H1 (cell line): ENCODE measurements around the gene ZNF200. TPM values are rescaled to one million over a fixed set of nuclear protein-coding genes. Genes with fewer than 3 reads are reported as not detected.

Experiments
- CTCF ChIA-PET: fragments of 300-600 bp; sonication (Branson Sonifier 250); formaldehyde crosslinking; loops from one replicate; lab custom pipeline; 2021; ENCODE audit not compliant: partially characterized antibody; lab: Charles Lee
- POLR2A ChIA-PET: fragments of 300-600 bp; sonication (Branson Sonifier 250); formaldehyde crosslinking; loops from one replicate; lab custom pipeline; 2021; ENCODE audit warnings: inconsistent platforms; ENCODE audit not compliant: partially characterized antibody; lab: Charles Lee
- DNase-seq, 2 experiments: peaks; one replicate each; pipeline versions ENCODE4 v3.0.0 to v3.0.0-alpha.2; 2010 to 2022; ENCODE audit warnings: low spot score in 2 of 2, low read depth in 1 of 2, mixed read lengths in 1 of 2
- FAIRE-seq: peaks from 2 replicates; lab custom pipeline; 2011; peaks lifted over from hg19 to GRCh38; lab: Jason Lieb, UNC
- H2AFZ ChIP-seq: 2 replicates; pipeline ENCODE4 v1.8.1; 2012; ENCODE audit warnings: low read length, inconsistent platforms
- H2AK5ac ChIP-seq: 2 replicates; pipeline ENCODE4 v1.6.1; 2013; ENCODE audit warnings: low read depth, low read length
- H2BK120ac ChIP-seq: replicated peaks from 2 replicates; pipeline ENCODE3; 2013; ENCODE audit warnings: low read depth, low read length, inconsistent platforms
- H2BK12ac ChIP-seq: 2 replicates; pipeline ENCODE4 v1.6.1; 2013; ENCODE audit warnings: low read depth, low read length
- H2BK15ac ChIP-seq: 2 replicates; pipeline ENCODE4 v1.6.1; 2013; ENCODE audit warnings: low read length
- H2BK20ac ChIP-seq: 2 replicates; pipeline ENCODE4 v1.6.1; 2013; ENCODE audit warnings: low read length
- H2BK5ac ChIP-seq: 2 replicates; pipeline ENCODE4 v1.6.1; 2013; ENCODE audit warnings: low read depth, low read length
- H3K14ac ChIP-seq: 2 replicates; pipeline ENCODE4 v1.6.1; 2013; ENCODE audit warnings: inconsistent platforms; ENCODE audit not compliant: insufficient read length
- H3K18ac ChIP-seq: 2 replicates; pipeline ENCODE4 v1.6.1; 2013; ENCODE audit warnings: low read length; ENCODE audit errors: extremely low read depth
- H3K23ac ChIP-seq: 2 replicates; pipeline ENCODE4 v1.6.1; 2013; ENCODE audit warnings: inconsistent platforms; ENCODE audit not compliant: insufficient read length
- H3K23me2 ChIP-seq: 2 replicates; pipeline ENCODE4 v1.6.1; 2013; ENCODE audit warnings: low read depth, low read length
- H3K27ac ChIP-seq: 2 replicates; pipeline ENCODE4 v1.6.1; 2011; ENCODE audit warnings: low read depth, low read length, inconsistent platforms
- H3K27me3 ChIP-seq, 4 experiments: replicated peaks in 1 of 4; 1 replicate in 1 of 4; 2 replicates in 3 of 4; pipeline versions ENCODE4 v1.6.1 to v1.8.1; 2011 to 2013; ENCODE audit warnings: low read length in 3 of 4, mild to moderate bottlenecking in 3 of 4, inconsistent platforms in 2 of 4, mixed read lengths in 2 of 4, moderate library complexity in 1 of 4; ENCODE audit not compliant: control insufficient read depth in 3 of 4, insufficient read depth in 3 of 4; ENCODE audit errors: extremely low read depth in 1 of 4
- H3K36me3 ChIP-seq, 4 experiments: 2 replicates each; pipeline versions ENCODE4 v1.6.1 to v1.8.1; 2011 to 2013; ENCODE audit warnings: mild to moderate bottlenecking in 4 of 4, low read length in 3 of 4, moderate library complexity in 2 of 4, control low read depth in 1 of 4, inconsistent platforms in 1 of 4; ENCODE audit not compliant: insufficient read depth in 4 of 4, control insufficient read depth in 2 of 4
- H3K4ac ChIP-seq: replicated peaks from 2 replicates; pipeline ENCODE3; 2013; ENCODE audit warnings: low read length, low read depth, mixed read lengths, inconsistent platforms; ENCODE audit not compliant: insufficient read length
- H3K4me1 ChIP-seq, 4 experiments: replicated peaks in 1 of 4; 1 replicate in 1 of 4; 2 replicates in 3 of 4; pipeline versions ENCODE4 v1.6.1 to v1.8.1; 2011 to 2013; ENCODE audit warnings: low read length in 3 of 4, inconsistent platforms in 2 of 4, mixed read lengths in 1 of 4; ENCODE audit not compliant: insufficient read depth in 4 of 4, control insufficient read depth in 3 of 4
- H3K4me2 ChIP-seq, 2 experiments: 2 replicates each; pipeline versions ENCODE4 v1.6.1 to v1.8.1; 2011 to 2013; ENCODE audit warnings: low read depth in 2 of 2, low read length in 2 of 2, control low read depth in 1 of 2, inconsistent platforms in 1 of 2, mild to moderate bottlenecking in 1 of 2; ENCODE audit not compliant: insufficient read depth in 1 of 2
- H3K4me3 ChIP-seq, 4 experiments: fragments of 200-600, 300-600 bp in 1 of 4; sonication (generic), shearing (Covaris generic), sonication (Bioruptor Twin) in 1 of 4; 2 replicates each; pipeline versions ENCODE4 v1.5.1 to v1.8.1; 2011 to 2016; ENCODE audit warnings: low read length in 4 of 4, low read depth in 3 of 4, control low read depth in 2 of 4, inconsistent platforms in 2 of 4, mild to moderate bottlenecking in 2 of 4, mixed read lengths in 1 of 4, moderate library complexity in 1 of 4; ENCODE audit not compliant: insufficient read depth in 2 of 4; ENCODE audit errors: extremely low read depth in 1 of 4
- H3K56ac ChIP-seq: replicated peaks from 2 replicates; pipeline ENCODE3; 2013; ENCODE audit warnings: low read depth, mild to moderate bottlenecking, mixed read lengths, low read length, inconsistent platforms; ENCODE audit not compliant: insufficient read length
- H3K79me1 ChIP-seq: 2 replicates; pipeline ENCODE4 v1.6.1; 2013; ENCODE audit warnings: low read depth, low read length, control low read depth
- H3K79me2 ChIP-seq, 2 experiments: 2 replicates each; pipeline versions ENCODE4 v1.6.1 to v1.8.1; 2012 to 2013; ENCODE audit warnings: low read length in 2 of 2, mild to moderate bottlenecking in 2 of 2, inconsistent platforms in 1 of 2; ENCODE audit not compliant: insufficient read depth in 2 of 2, control insufficient read depth in 1 of 2
- H3K9ac ChIP-seq, 4 experiments: replicated peaks in 1 of 4; 1 replicate in 1 of 4; 2 replicates in 3 of 4; pipeline versions ENCODE4 v1.6.1 to v1.8.1; 2011 to 2013; ENCODE audit warnings: low read depth in 3 of 4, low read length in 3 of 4, control low read depth in 2 of 4, mild to moderate bottlenecking in 2 of 4, moderate library complexity in 2 of 4, inconsistent platforms in 1 of 4; ENCODE audit errors: extremely low read depth in 1 of 4
- H3K9me3 ChIP-seq, 2 experiments: 2 replicates each; pipeline versions ENCODE4 v1.6.1 to v1.8.1; 2012 to 2013; ENCODE audit warnings: mild to moderate bottlenecking in 2 of 2, moderate library complexity in 2 of 2, control low read depth in 1 of 2, inconsistent platforms in 1 of 2, low read depth in 1 of 2, low read length in 1 of 2, mixed read lengths in 1 of 2; ENCODE audit not compliant: insufficient read depth in 2 of 2
- H4K20me1 ChIP-seq, 2 experiments: replicated peaks in 1 of 2; 2 replicates each; pipeline versions ENCODE3 to v1.8.1; 2011 to 2013; ENCODE audit warnings: inconsistent platforms in 2 of 2, low read length in 2 of 2, mild to moderate bottlenecking in 1 of 2; ENCODE audit not compliant: insufficient read depth in 2 of 2, control insufficient read depth in 1 of 2
- H4K5ac ChIP-seq: 2 replicates; pipeline ENCODE4 v1.6.1; 2013; ENCODE audit warnings: low read length, low read depth, mixed read lengths, inconsistent platforms; ENCODE audit not compliant: insufficient read length
- H4K8ac ChIP-seq: 2 replicates; pipeline ENCODE4 v1.8.0; 2013; ENCODE audit warnings: mild to moderate bottlenecking, moderate library complexity, low read length, inconsistent platforms; ENCODE audit not compliant: insufficient read depth; ENCODE audit errors: extremely low read depth
- H4K91ac ChIP-seq: replicated peaks from 2 replicates; pipeline ENCODE3; 2013; ENCODE audit warnings: low read length, mixed read lengths, inconsistent platforms; ENCODE audit not compliant: insufficient read length
- BRCA1 ChIP-seq: IDR thresholded peaks from 2 replicates; pipeline ENCODE4 v1.6.1; 2012; ENCODE audit warnings: low read depth, low read length, improper control_type of control experiment
- CEBPB ChIP-seq: IDR thresholded peaks from 2 replicates; pipeline ENCODE4 v1.6.1; 2012; ENCODE audit warnings: low read depth, low read length
- EP300 ChIP-seq, 2 experiments: IDR thresholded peaks; 1 replicate in 1 of 2; 2 replicates in 1 of 2; pipeline ENCODE4 v1.6.1; 2011 to 2012; ENCODE audit warnings: low read depth in 2 of 2, low read length in 2 of 2, mild to moderate bottlenecking in 2 of 2, borderline replicate concordance in 1 of 2, inconsistent platforms in 1 of 2, moderate library complexity in 1 of 2
- GTF2F1 ChIP-seq: IDR thresholded peaks from 2 replicates; pipeline ENCODE4 v1.6.1; 2012; ENCODE audit warnings: low read depth, low read length, improper control_type of control experiment, borderline replicate concordance
- POLR2AphosphoS5 ChIP-seq: IDR thresholded peaks from 2 replicates; pipeline ENCODE4 v1.6.1; 2011; ENCODE audit warnings: low read depth, low read length
- RAD21 ChIP-seq, 2 experiments: IDR thresholded peaks in 1 of 2; conservative IDR thresholded peaks in 1 of 2; 2 replicates each; pipeline ENCODE4 v1.6.1; 2011; ENCODE audit warnings: low read depth in 2 of 2, low read length in 2 of 2, improper control_type of control experiment in 1 of 2, inconsistent platforms in 1 of 2, mild to moderate bottlenecking in 1 of 2, moderate library complexity in 1 of 2
- RXRA ChIP-seq: IDR thresholded peaks from 2 replicates; pipeline ENCODE4 v1.6.1; 2011; ENCODE audit warnings: low read depth, mild to moderate bottlenecking, low read length, moderate library complexity; ENCODE audit not compliant: insufficient read depth
- TCF12 ChIP-seq: IDR thresholded peaks from 2 replicates; pipeline ENCODE4 v1.6.1; 2011; ENCODE audit warnings: low read depth, mild to moderate bottlenecking, low read length
- TEAD4 ChIP-seq: IDR thresholded peaks from 2 replicates; pipeline ENCODE4 v1.6.1; 2012; ENCODE audit warnings: low read depth, low read length, inconsistent platforms, mixed read lengths
- WGBS, 2 experiments: shearing (Covaris generic) in 1 of 2; methylation state at CpG; one replicate each; pipeline versions ENCODE4 v1.1.6 to v1.1.7; 2013 to 2015; ENCODE audit warnings: low lambda C conversion rate in 2 of 2, mixed read lengths in 2 of 2, inconsistent platforms in 1 of 2, low coverage in 1 of 2, missing lambda C conversion rate in 1 of 2; ENCODE audit not compliant: insufficient replicate concordance in 2 of 2, insufficient coverage in 1 of 2, insufficient read length in 1 of 2; ENCODE audit errors: extremely low coverage in 1 of 2, missing lambda C conversion rate in 1 of 2; 5-methylcytosine and 5-hydroxymethylcytosine counted together
- polyA plus RNA-seq, 7 experiments: library from polyadenylated mRNA; depleted of rRNA in 3 of 7; stranded (reverse) in 5 of 7; unstranded in 2 of 7; fragments of >200 nt in 5 of 7; fragments of 200-250 nt in 2 of 7; gene quantifications; 1 replicate in 5 of 7; 2 replicates in 1 of 7; 4 replicates in 1 of 7; pipeline versions ENCODE4 v1.2.1 to v1.2.3, GENCODE V29; 2011 to 2013; ENCODE audit warnings: missing spikeins in 2 of 7, mixed read lengths in 2 of 7
- total RNA-seq: library from RNA; stranded (reverse); fragmentation: NEBNext Ultra II Directional; extraction: Animal tissue kit (Norgen Biotek cat#: 25700); gene quantifications from 2 replicates; pipeline ENCODE4 v1.2.1, GENCODE V29; 2021

ZNF200 gene
- total and polyA plus RNA-seq, 2 of the 8 experiments (the other 6 are each of a cell fraction or from before 2014, with no cell fraction given) = 2.7 to 9.9 TPM

DNA sequence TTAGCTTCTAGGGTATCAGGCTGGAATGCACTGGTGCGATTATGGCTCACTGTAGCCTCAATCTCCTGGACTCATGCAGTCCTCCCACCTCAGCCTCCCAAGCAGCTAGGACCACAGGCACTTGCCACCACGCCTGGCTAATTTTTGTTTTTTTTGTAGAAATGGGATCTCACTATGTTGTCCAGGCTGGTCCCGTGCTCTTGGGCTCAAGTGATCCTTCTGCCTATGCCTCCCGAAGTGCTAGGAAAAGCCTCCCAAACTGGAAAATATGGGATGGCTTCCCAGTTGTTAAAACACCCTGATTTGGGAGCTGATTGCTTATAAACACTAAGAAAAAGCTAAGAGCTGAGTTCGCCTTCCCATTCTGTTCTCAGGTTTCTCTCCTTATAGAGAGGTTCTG, 41.7 kb upstream of the ZNF200 start:
- Histone ChIP-seq H3K27ac (no peak overlapping the region), H3K14ac (no peak overlapping the region), H2BK120ac (no peak overlapping the region), H3K79me2 (no peaks in the 10 kb centered on the region), H3K18ac (no peak overlapping the region), H3K36me3 (no peaks in the 10 kb centered on the region), H2BK5ac (no peak overlapping the region), H3K23ac (no peak overlapping the region), H3K9ac (no peak overlapping the region), H4K8ac (no peak overlapping the region), H3K9me3 (peaks cover 0 to 3% of the 10 kb centered on the region in 2 experiments; a peak in 1 of 4 replicates), H4K20me1 (no peaks in the 10 kb centered on the region), H3K4me1 (no peaks in the 10 kb centered on the region), H2AFZ (no peak overlapping the region), H3K56ac (no peak overlapping the region), H4K91ac (no peak overlapping the region), H2AK5ac (no peak overlapping the region), H2BK15ac (no peak overlapping the region), H2BK20ac (no peak overlapping the region), H3K27me3 (no peaks in the 10 kb centered on the region; a peak in 1 of 7 replicates), H3K4me2 (no peak overlapping the region), H2BK12ac (no peak overlapping the region), H3K79me1 (no peaks in the 10 kb centered on the region), H4K5ac (no peak overlapping the region), H3K4me3 (no peak overlapping the region), H3K4ac (no peak overlapping the region), H3K23me2 (no peaks in the 10 kb centered on the region; the same call in 1 of the 2 replicates)
- DNase-seq (no peak), FAIRE-seq (no peak)
- ChIA-PET CTCF (interaction anchor here (0.6 to 2.5 kb wide), 3 partner anchors 9 to 204 kb away, joined by 3 to 24 read pairs (median 4); no protein-coding TSS in a partner anchor), POLR2A (interaction anchor here (0.6 to 1.7 kb wide), 3 partner anchors 9 to 133 kb away, joined by 5 to 6 read pairs (median 5); no protein-coding TSS in a partner anchor)
- 85% methylated on average over 5 of the region's 5 CpGs; no CpG with 5 or more reads in 1 of the 2 experiments for WGBS, 2 experiments
- TF ChIP-seq EP300 (IDR thresholded peaks at IDR 0.05; ENCODE audit: borderline replicate concordance in 1 of 2, low read depth in 2 of 2, low read length in 2 of 2) = no peak
- no peak for TF ChIP-seq GTF2F1
- no peak for TF ChIP-seq POLR2AphosphoS5
- no peak for TF ChIP-seq CEBPB
- TF ChIP-seq RAD21 (IDR thresholded peaks at IDR 0.05 in 1 of 2, conservative IDR thresholded peaks at IDR 0.05 in 1 of 2; ENCODE audit: low read depth in 2 of 2, low read length in 2 of 2) = no peak
- TF ChIP-seq TEAD4 = no peak
- TF ChIP-seq RXRA = no peak
- no peak for TF ChIP-seq BRCA1
- no peak for TF ChIP-seq TCF12
- TF ChIP-seq, all 59 proteins: peak for 0
